Measurements from ENCODE around the gene HSPG2. TPM values are rescaled to one million over a fixed set of nuclear protein-coding genes. Genes with fewer than 3 reads are reported as not detected.
A peak's percentile ranks its signal among the peaks of the same experiment; 100 is the strongest.
"Not testable (repeated sequence)": the region's sequence is repeated elsewhere in the genome, so short reads cannot be mapped to it uniquely, and the experiment has no call there.

HSPG2 gene
- polyA plus RNA-seq, 2 donors = 37.6 to 55.0 TPM

GRCh38 chr1:21909787-21910503 is 27.2 kb downstream of the HSPG2 start:
- H3K4me1 ChIP-seq (ENCODE audit: control insufficient read depth in 2 of 2, insufficient read depth in 2 of 2, low read length in 1 of 2) = peaks cover 28% of the 10 kb centered on the region in 2 donors

GRCh38 chr1:21909286-21909759 is 27.8 kb downstream of the HSPG2 start:
- Histone ChIP-seq H3K4me3 (ENCODE audit: low read depth in 1 of 2, low read length in 2 of 2) (no peak overlapping the region), H3K36me3 (ENCODE audit: control insufficient read depth in 2 of 2, insufficient read depth in 2 of 2, low read length in 1 of 2) (no peaks in the 10 kb centered on the region), H3K9me3 (ENCODE audit: control insufficient read depth in 2 of 2, insufficient read depth in 1 of 2, low read depth in 1 of 2, low read length in 1 of 2) (no peaks in the 10 kb centered on the region), H3K4me1 (ENCODE audit: control insufficient read depth in 2 of 2, insufficient read depth in 2 of 2, low read length in 1 of 2) (peaks cover 29 to 30% of the 10 kb centered on the region in 2 donors), H3K27me3 (ENCODE audit: control insufficient read depth in 1 of 2, insufficient read depth in 2 of 2, low read length in 2 of 2) (no peaks in the 10 kb centered on the region), H3K27ac (ENCODE audit: low read depth in 2 of 2, low read length in 1 of 2) (peak overlapping the region; percentile 70 to 93)
- WGBS, 2 donors = 4 to 20% methylated on average over 1 of the region's 1 CpG

More at GRCh38 chr1:21909787-21910503, 27.2 kb downstream of the HSPG2 start:
- no peaks in the 10 kb centered on the region for H3K36me3 ChIP-seq (ENCODE audit: control insufficient read depth in 2 of 2, insufficient read depth in 2 of 2, low read length in 1 of 2)
- no peaks in the 10 kb centered on the region for H3K27me3 ChIP-seq (ENCODE audit: control insufficient read depth in 1 of 2, insufficient read depth in 2 of 2, low read length in 2 of 2)
- 12 to 23% methylated on average over 9 of the region's 9 CpGs for WGBS, 2 donors
- H3K27ac ChIP-seq (ENCODE audit: low read depth in 2 of 2, low read length in 1 of 2) = peak overlapping the region; percentile 70 to 93
- H3K9me3 ChIP-seq (ENCODE audit: control insufficient read depth in 2 of 2, insufficient read depth in 1 of 2, low read depth in 1 of 2, low read length in 1 of 2) = no peaks in the 10 kb centered on the region
- no peak overlapping the region for H3K4me3 ChIP-seq (ENCODE audit: low read depth in 1 of 2, low read length in 2 of 2)

GRCh38 chr1:21907737-21908534 is 29.2 kb downstream of the HSPG2 start:
- peak overlapping the region; percentile 68 to 90 for H3K27ac ChIP-seq (ENCODE audit: low read depth in 2 of 2, low read length in 1 of 2)
- not testable (repeated sequence) for H3K36me3 ChIP-seq (ENCODE audit: control insufficient read depth in 2 of 2, insufficient read depth in 2 of 2, low read length in 1 of 2); H3K9me3 ChIP-seq (ENCODE audit: control insufficient read depth in 2 of 2, insufficient read depth in 1 of 2, low read depth in 1 of 2, low read length in 1 of 2); H3K27me3 ChIP-seq (ENCODE audit: control insufficient read depth in 1 of 2, insufficient read depth in 2 of 2, low read length in 2 of 2); H3K4me3 ChIP-seq (ENCODE audit: low read depth in 1 of 2, low read length in 2 of 2)
- WGBS, 2 donors = 67 to 71% methylated on average over 19 of the region's 19 CpGs
- H3K4me1 ChIP-seq (ENCODE audit: control insufficient read depth in 2 of 2, insufficient read depth in 2 of 2, low read length in 1 of 2) = peaks cover 28 to 30% of the 10 kb centered on the region in 2 donors

GRCh38 chr1:21907079-21907418 is 30.1 kb downstream of the HSPG2 start:
- Histone ChIP-seq H3K27ac (ENCODE audit: low read depth in 2 of 2, low read length in 1 of 2) (peak overlapping the region; percentile 68 to 90), H3K36me3 (ENCODE audit: control insufficient read depth in 2 of 2, insufficient read depth in 2 of 2, low read length in 1 of 2) (no peaks in the 10 kb centered on the region), H3K9me3 (ENCODE audit: control insufficient read depth in 2 of 2, insufficient read depth in 1 of 2, low read depth in 1 of 2, low read length in 1 of 2) (no peaks in the 10 kb centered on the region), H3K4me3 (ENCODE audit: low read depth in 1 of 2, low read length in 2 of 2) (no peak overlapping the region), H3K27me3 (ENCODE audit: control insufficient read depth in 1 of 2, insufficient read depth in 2 of 2, low read length in 2 of 2) (no peaks in the 10 kb centered on the region), H3K4me1 (ENCODE audit: control insufficient read depth in 2 of 2, insufficient read depth in 2 of 2, low read length in 1 of 2) (peaks cover 32% of the 10 kb centered on the region in 2 donors)
- WGBS, 2 donors = 88 to 96% methylated on average over 8 to 9 of the region's 9 CpGs

GRCh38 chr1:21906173-21907078 is 30.7 kb downstream of the HSPG2 start:
- 53 to 63% methylated on average over 21 of the region's 21 CpGs for WGBS, 2 donors
- no peaks in the 10 kb centered on the region for H3K36me3 ChIP-seq (ENCODE audit: control insufficient read depth in 2 of 2, insufficient read depth in 2 of 2, low read length in 1 of 2)
- no peak overlapping the region for H3K4me3 ChIP-seq (ENCODE audit: low read depth in 1 of 2, low read length in 2 of 2)
- no peaks in the 10 kb centered on the region for H3K9me3 ChIP-seq (ENCODE audit: control insufficient read depth in 2 of 2, insufficient read depth in 1 of 2, low read depth in 1 of 2, low read length in 1 of 2)
- H3K4me1 ChIP-seq (ENCODE audit: control insufficient read depth in 2 of 2, insufficient read depth in 2 of 2, low read length in 1 of 2) = peaks cover 29 to 35% of the 10 kb centered on the region in 2 donors
- H3K27ac ChIP-seq (ENCODE audit: low read depth in 2 of 2, low read length in 1 of 2) = peak overlapping the region; percentile 68 to 90
- H3K27me3 ChIP-seq (ENCODE audit: control insufficient read depth in 1 of 2, insufficient read depth in 2 of 2, low read length in 2 of 2) = no peaks in the 10 kb centered on the region

- 50 to 51% methylated on average over 22 of the region's 22 CpGs for WGBS, 2 donors
These were observed 32.2 kb downstream of the HSPG2 start for GRCh38 chr1:21904704-21905520.

GRCh38 chr1:21904454-21904703 is 32.7 kb downstream of the HSPG2 start:
- peaks cover 19 to 32% of the 10 kb centered on the region in 2 donors for H3K4me1 ChIP-seq (ENCODE audit: control insufficient read depth in 2 of 2, insufficient read depth in 2 of 2, low read length in 1 of 2)

More at GRCh38 chr1:21904704-21905520, 32.2 kb downstream of the HSPG2 start:
- Histone ChIP-seq H3K4me3 (ENCODE audit: low read depth in 1 of 2, low read length in 2 of 2) (no peak overlapping the region), H3K9me3 (ENCODE audit: control insufficient read depth in 2 of 2, insufficient read depth in 1 of 2, low read depth in 1 of 2, low read length in 1 of 2) (no peaks in the 10 kb centered on the region), H3K36me3 (ENCODE audit: control insufficient read depth in 2 of 2, insufficient read depth in 2 of 2, low read length in 1 of 2) (no peaks in the 10 kb centered on the region), H3K4me1 (ENCODE audit: control insufficient read depth in 2 of 2, insufficient read depth in 2 of 2, low read length in 1 of 2) (peaks cover 23 to 34% of the 10 kb centered on the region in 2 donors), H3K27me3 (ENCODE audit: control insufficient read depth in 1 of 2, insufficient read depth in 2 of 2, low read length in 2 of 2) (no peaks in the 10 kb centered on the region), H3K27ac (ENCODE audit: low read depth in 2 of 2, low read length in 1 of 2) (peak overlapping the region; percentile 89 to 96)

GRCh38 chr1:21903638-21904453 is 33.3 kb downstream of the HSPG2 start:
- H3K27ac ChIP-seq (ENCODE audit: low read depth in 2 of 2, low read length in 1 of 2) = peak overlapping the region; percentile 89 to 96
- no peaks in the 10 kb centered on the region for H3K27me3 ChIP-seq (ENCODE audit: control insufficient read depth in 1 of 2, insufficient read depth in 2 of 2, low read length in 2 of 2)
- H3K36me3 ChIP-seq (ENCODE audit: control insufficient read depth in 2 of 2, insufficient read depth in 2 of 2, low read length in 1 of 2) = no peaks in the 10 kb centered on the region
- WGBS, 2 donors = 61 to 74% methylated on average over 26 of the region's 26 CpGs
- H3K9me3 ChIP-seq (ENCODE audit: control insufficient read depth in 2 of 2, insufficient read depth in 1 of 2, low read depth in 1 of 2, low read length in 1 of 2) = no peaks in the 10 kb centered on the region
- H3K4me3 ChIP-seq (ENCODE audit: low read depth in 1 of 2, low read length in 2 of 2) = no peak overlapping the region
- peaks cover 19 to 31% of the 10 kb centered on the region in 2 donors for H3K4me1 ChIP-seq (ENCODE audit: control insufficient read depth in 2 of 2, insufficient read depth in 2 of 2, low read length in 1 of 2)

More at GRCh38 chr1:21904454-21904703, 32.7 kb downstream of the HSPG2 start:
- H3K27ac ChIP-seq (ENCODE audit: low read depth in 2 of 2, low read length in 1 of 2) = peak overlapping the region; percentile 89 to 96
- H3K4me3 ChIP-seq (ENCODE audit: low read depth in 1 of 2, low read length in 2 of 2) = no peak overlapping the region
- H3K36me3 ChIP-seq (ENCODE audit: control insufficient read depth in 2 of 2, insufficient read depth in 2 of 2, low read length in 1 of 2) = no peaks in the 10 kb centered on the region
- no peaks in the 10 kb centered on the region for H3K27me3 ChIP-seq (ENCODE audit: control insufficient read depth in 1 of 2, insufficient read depth in 2 of 2, low read length in 2 of 2)
- WGBS, 2 donors = 41 to 53% methylated on average over 5 to 6 of the region's 6 CpGs
- H3K9me3 ChIP-seq (ENCODE audit: control insufficient read depth in 2 of 2, insufficient read depth in 1 of 2, low read depth in 1 of 2, low read length in 1 of 2) = no peaks in the 10 kb centered on the region

Measured in esophagus (tissue), 2 donors.